IPS-18c (cell line): ENCODE measurements around the gene CHST8.

Experiments used
- H3K4me3 ChIP-seq: 2 replicates; pipeline ENCODE4 v1.7.0; 2013; ENCODE audit warnings: low read depth, mild to moderate bottlenecking, low read length, moderate library complexity; ENCODE audit not compliant: insufficient read depth
- H3K9me3 ChIP-seq: one replicate; pipeline ENCODE4 v1.6.1; 2013; ENCODE audit warnings: mild to moderate bottlenecking, low read length, moderate library complexity; ENCODE audit not compliant: control insufficient read depth, insufficient read depth

The CHST8 gene

GRCh38 chr19:33726756-33727155 is 105.0 kb downstream of the CHST8 start:
- Histone ChIP-seq H3K4me3 (no peak overlapping the region), H3K9me3 (no peaks in the 10 kb centered on the region)

- no peak overlapping the region for H3K4me3 ChIP-seq
- no peaks in the 10 kb centered on the region for H3K9me3 ChIP-seq
Observed at GRCh38 chr19:33727331-33727998, 105.7 kb downstream of the CHST8 start.

GRCh38 chr19:33728141-33728540 is 106.4 kb downstream of the CHST8 start:
- Histone ChIP-seq H3K4me3 (no peak overlapping the region), H3K9me3 (no peaks in the 10 kb centered on the region)

GRCh38 chr19:33730858-33731607 is 109.3 kb downstream of the CHST8 start:
- Histone ChIP-seq H3K4me3 (no peak overlapping the region), H3K9me3 (no peaks in the 10 kb centered on the region)

- H3K9me3 ChIP-seq = no peaks in the 10 kb centered on the region
- no peak overlapping the region for H3K4me3 ChIP-seq
Observed at GRCh38 chr19:33731881-33732280, 110.1 kb downstream of the CHST8 start.

- Histone ChIP-seq H3K4me3 (no peak overlapping the region), H3K9me3 (no peaks in the 10 kb centered on the region)
Observed at GRCh38 chr19:33734913-33735312, 113.2 kb downstream of the CHST8 start.

GRCh38 chr19:33736158-33736557 is 114.4 kb downstream of the CHST8 start:
- no peak overlapping the region for H3K4me3 ChIP-seq
- no peaks in the 10 kb centered on the region for H3K9me3 ChIP-seq

GRCh38 chr19:33736787-33737186 is 115.0 kb downstream of the CHST8 start:
- H3K9me3 ChIP-seq = no peaks in the 10 kb centered on the region
- H3K4me3 ChIP-seq = no peak overlapping the region

- Histone ChIP-seq H3K9me3 (no peaks in the 10 kb centered on the region), H3K4me3 (no peak overlapping the region)
Observed at GRCh38 chr19:33737681-33738371, 116.1 kb downstream of the CHST8 start.

GRCh38 chr19:33740811-33741396 is 119.2 kb downstream of the CHST8 start:
- Histone ChIP-seq H3K9me3 (no peaks in the 10 kb centered on the region), H3K4me3 (no peak overlapping the region)

- no peaks in the 10 kb centered on the region for H3K9me3 ChIP-seq
- no peak overlapping the region for H3K4me3 ChIP-seq
Observed at GRCh38 chr19:33745297-33745696, 123.5 kb downstream of the CHST8 start.

GRCh38 chr19:33746159-33746558 is 124.4 kb downstream of the CHST8 start:
- no peak overlapping the region for H3K4me3 ChIP-seq
- no peaks in the 10 kb centered on the region for H3K9me3 ChIP-seq

- Histone ChIP-seq H3K9me3 (no peaks in the 10 kb centered on the region), H3K4me3 (no peak overlapping the region)
Observed at GRCh38 chr19:33747273-33747672, 125.5 kb downstream of the CHST8 start.

- Histone ChIP-seq H3K9me3 (no peaks in the 10 kb centered on the region), H3K4me3 (no peak overlapping the region)
Observed at GRCh38 chr19:33748231-33748630, 126.5 kb downstream of the CHST8 start.

- no peak overlapping the region for H3K4me3 ChIP-seq
- no peaks in the 10 kb centered on the region for H3K9me3 ChIP-seq
Observed at GRCh38 chr19:33749016-33749415, 127.3 kb downstream of the CHST8 start.

GRCh38 chr19:33749619-33750175 is 127.9 kb downstream of the CHST8 start:
- H3K4me3 ChIP-seq = no peak overlapping the region
- no peaks in the 10 kb centered on the region for H3K9me3 ChIP-seq

GRCh38 chr19:33750587-33751435 is 129.1 kb downstream of the CHST8 start:
- no peaks in the 10 kb centered on the region for H3K9me3 ChIP-seq
- no peak overlapping the region for H3K4me3 ChIP-seq
